ENCODE results near the gene TNFRSF12A.
"Not testable (repeated sequence)": the region's sequence is repeated elsewhere in the genome, so short reads cannot be mapped to it uniquely, and the experiment has no call there.

The TNFRSF12A gene

DNA sequence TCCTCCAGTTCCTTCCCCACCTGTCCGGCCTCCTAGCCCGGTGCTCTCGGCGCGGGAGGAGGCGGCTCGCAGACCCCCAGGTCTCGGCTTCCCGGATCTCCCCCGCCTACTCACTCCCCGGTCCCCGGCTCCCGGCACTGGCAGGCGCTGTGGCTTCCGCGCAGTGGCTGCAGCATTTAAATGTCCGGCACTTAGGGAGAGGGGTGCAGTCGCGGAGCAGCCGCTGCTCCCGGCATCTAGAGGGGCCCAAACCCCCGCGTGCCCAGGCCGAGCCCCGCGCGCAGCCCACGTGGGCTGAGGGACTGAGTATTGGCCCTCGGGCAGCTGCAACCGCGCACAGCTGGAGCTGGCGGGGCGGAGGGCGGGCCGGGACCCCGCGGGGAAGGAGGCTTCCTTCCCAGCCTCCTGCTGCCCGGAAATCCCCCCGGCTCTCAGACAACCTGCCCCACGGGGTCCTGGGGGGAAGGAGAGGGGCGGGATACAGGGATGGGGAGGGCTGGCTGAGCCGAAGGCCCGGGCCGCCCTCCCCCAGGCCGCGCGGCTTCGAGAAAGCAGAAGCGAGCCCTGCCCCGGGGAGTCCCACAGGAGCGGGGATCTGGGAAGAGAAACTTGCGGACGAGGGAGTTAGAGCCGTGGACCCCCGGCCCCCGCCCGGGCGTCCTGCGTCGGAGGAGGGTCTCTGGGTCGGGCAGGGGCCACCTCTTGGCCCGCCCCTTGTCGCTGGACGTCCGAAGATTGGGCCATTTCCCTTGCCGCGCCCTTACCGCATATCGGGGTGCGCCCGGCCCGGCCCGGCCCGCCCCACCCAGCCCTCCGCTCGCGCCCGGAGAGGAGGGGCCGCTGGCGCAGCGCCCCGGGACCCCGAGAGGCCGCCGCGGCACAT, 25.8 kb downstream of the TNFRSF12A start, which contains the start of gene MMP25:
MMP25 (plus strand) TSS at position 804 of the 883 bp plus-strand sequence. CDS start 357 bp downstream, outside the sequence.
- Histone ChIP-seq H3K9ac (peak within 1 kb of the TSS; percentile 45; the same call in 1 of the 2 replicates), H3K27me3 (peaks cover 94% of the 10 kb centered on the region), H3K4me1 (peaks cover 35% of the 10 kb centered on the region), H3K9me3 (no peaks in the 10 kb centered on the region; the same call in 1 of the 2 replicates), H3K27ac (no peak within 1 kb of the TSS), H3K4me3 (peak within 1 kb of the TSS; percentile 66), H3K4me2 (peak within 1 kb of the TSS; percentile 99), H4K20me1 (peaks cover 61% of the 10 kb centered on the region), H3K36me3 (no peaks in the 10 kb centered on the region)
- TF ChIP-seq Cebpa-rat (IDR thresholded peaks at IDR 0.05), result no peak

DNA sequence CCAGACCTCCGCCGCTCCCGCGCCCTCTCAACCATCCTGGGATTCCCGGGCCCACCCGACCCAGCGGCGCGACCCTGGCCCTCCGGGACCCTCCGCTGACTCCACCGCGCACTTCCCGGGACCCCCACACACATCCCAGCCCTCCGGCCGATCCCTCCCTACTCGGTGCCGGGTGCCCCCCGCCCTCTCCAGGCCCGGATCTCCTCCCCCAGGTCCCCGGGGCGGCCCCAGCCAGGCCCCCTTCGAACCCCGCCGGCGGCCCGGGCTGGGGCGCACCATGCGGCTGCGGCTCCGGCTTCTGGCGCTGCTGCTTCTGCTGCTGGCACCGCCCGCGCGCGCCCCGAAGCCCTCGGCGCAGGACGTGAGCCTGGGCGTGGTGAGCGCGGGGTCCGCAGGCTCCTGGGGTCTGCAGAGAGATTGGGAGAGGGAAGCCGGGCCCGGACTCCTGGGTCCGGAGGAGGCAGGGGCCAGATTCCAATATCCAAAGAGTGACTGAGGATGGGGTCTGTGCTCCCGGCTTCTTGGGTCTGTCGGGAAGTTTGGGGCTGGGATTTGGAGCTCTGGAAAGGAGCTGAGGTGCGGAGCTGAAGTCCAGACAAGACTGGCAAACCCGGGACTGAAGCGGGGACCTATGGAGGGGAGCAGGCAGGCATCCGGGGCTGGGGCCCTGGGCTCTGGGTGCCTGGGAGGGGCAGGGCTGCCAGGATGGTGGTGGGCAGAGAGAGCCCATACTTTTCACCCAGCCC, 26.6 kb downstream of the TNFRSF12A start:
- no peaks in the 10 kb centered on the region for H3K36me3 ChIP-seq
- no peak overlapping the region for H3K27ac ChIP-seq
- peak overlapping the region; percentile 66 for H3K4me3 ChIP-seq
- peak overlapping the region; percentile 99 for H3K4me2 ChIP-seq
- peaks cover 43% of the 10 kb centered on the region for H3K4me1 ChIP-seq
- no peak overlapping the region for H3K9ac ChIP-seq
- H3K9me3 ChIP-seq, result no peaks in the 10 kb centered on the region; the same call in 1 of the 2 replicates
- H3K27me3 ChIP-seq, result peaks cover 86% of the 10 kb centered on the region
- no peak for TF ChIP-seq Cebpa-rat (IDR thresholded peaks at IDR 0.05)
- peaks cover 61% of the 10 kb centered on the region for H4K20me1 ChIP-seq

DNA sequence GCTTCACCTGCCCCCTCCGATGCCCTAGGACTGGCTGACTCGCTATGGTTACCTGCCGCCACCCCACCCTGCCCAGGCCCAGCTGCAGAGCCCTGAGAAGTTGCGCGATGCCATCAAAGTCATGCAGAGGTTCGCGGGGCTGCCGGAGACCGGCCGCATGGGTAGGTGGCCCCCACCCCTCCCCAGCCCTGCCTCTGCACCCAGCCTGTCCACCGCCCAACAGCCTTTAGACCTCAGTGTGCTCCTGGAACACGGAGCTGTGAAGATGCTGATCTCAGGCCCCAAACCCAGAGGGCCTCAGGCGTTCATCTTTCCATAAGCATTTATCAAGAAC, 27.2 kb downstream of the TNFRSF12A start:
- peaks cover 81% of the 10 kb centered on the region for H3K27me3 ChIP-seq
- no peak overlapping the region; the same call in 1 of the 2 replicates for H3K4me3 ChIP-seq
- no peaks in the 10 kb centered on the region for H3K36me3 ChIP-seq
- no peaks in the 10 kb centered on the region; the same call in 1 of the 2 replicates for H3K9me3 ChIP-seq
- no peak for TF ChIP-seq Cebpa-rat (IDR thresholded peaks at IDR 0.05)
- peaks cover 47% of the 10 kb centered on the region for H3K4me1 ChIP-seq
- H3K27ac ChIP-seq, result no peak overlapping the region
- no peak overlapping the region for H3K9ac ChIP-seq
- no peak overlapping the region for H3K4me2 ChIP-seq
- H4K20me1 ChIP-seq, result peaks cover 61% of the 10 kb centered on the region

DNA sequence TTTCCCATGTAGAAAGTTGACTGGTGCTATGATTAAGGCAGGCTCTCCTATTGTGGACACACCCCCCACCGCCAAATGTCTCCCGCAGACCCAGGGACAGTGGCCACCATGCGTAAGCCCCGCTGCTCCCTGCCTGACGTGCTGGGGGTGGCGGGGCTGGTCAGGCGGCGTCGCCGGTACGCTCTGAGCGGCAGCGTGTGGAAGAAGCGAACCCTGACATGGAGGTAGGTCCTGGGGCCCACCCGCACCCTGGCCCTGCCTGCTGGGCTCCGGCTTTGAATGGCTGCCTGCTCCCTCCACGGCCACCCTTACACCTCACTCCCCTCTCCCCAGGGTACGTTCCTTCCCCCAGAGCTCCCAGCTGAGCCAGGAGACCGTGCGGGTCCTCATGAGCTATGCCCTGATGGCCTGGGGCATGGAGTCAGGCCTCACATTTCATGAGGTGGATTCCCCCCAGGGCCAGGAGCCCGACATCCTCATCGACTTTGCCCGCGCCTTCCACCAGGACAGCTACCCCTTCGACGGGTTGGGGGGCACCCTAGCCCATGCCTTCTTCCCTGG, 29.8 kb downstream of the TNFRSF12A start:
- H3K4me1 ChIP-seq, result peaks cover 64% of the 10 kb centered on the region
- peaks cover 56% of the 10 kb centered on the region for H4K20me1 ChIP-seq
- no peak for TF ChIP-seq Cebpa-rat (IDR thresholded peaks at IDR 0.05)
- H3K9ac ChIP-seq, result no peak overlapping the region
- H3K27ac ChIP-seq, result no peak overlapping the region
- H3K27me3 ChIP-seq, result peaks cover 54% of the 10 kb centered on the region
- peaks cover 6% of the 10 kb centered on the region; the same call in 1 of the 2 replicates for H3K36me3 ChIP-seq
- no peaks in the 10 kb centered on the region for H3K9me3 ChIP-seq
- H3K4me2 ChIP-seq, result peak overlapping the region; percentile 75
- H3K4me3 ChIP-seq, result no peak overlapping the region

DNA sequence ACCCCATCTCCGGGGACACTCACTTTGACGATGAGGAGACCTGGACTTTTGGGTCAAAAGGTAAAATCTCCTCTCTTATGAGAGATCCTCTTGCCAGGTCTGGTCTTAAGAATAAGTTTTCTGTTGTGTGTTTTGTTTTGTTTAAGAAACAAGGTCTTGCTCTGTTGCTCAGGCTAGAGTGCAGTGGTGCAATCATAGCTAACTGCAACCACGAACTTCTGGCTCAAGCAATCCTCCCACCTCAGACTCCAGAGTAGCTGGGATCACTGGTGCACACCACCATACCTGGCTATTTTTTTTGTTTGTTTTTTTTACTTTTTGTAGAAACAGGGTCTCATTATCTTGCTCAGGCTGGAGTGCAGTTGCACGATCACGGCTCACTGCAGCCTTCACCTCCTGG, 30.3 kb downstream of the TNFRSF12A start:
- TF ChIP-seq Cebpa-rat (IDR thresholded peaks at IDR 0.05), result 0 out of 2 replicates have a peak, but pooled peaks have one; percentile 19
- peaks cover 51% of the 10 kb centered on the region for H4K20me1 ChIP-seq
- H3K27me3 ChIP-seq, result peaks cover 49% of the 10 kb centered on the region
- no peak overlapping the region for H3K4me3 ChIP-seq
- H3K27ac ChIP-seq, result no peak overlapping the region
- H3K9me3 ChIP-seq, result no peaks in the 10 kb centered on the region
- H3K4me1 ChIP-seq, result peaks cover 64% of the 10 kb centered on the region
- peaks cover 6% of the 10 kb centered on the region; the same call in 1 of the 2 replicates for H3K36me3 ChIP-seq
- H3K9ac ChIP-seq, result no peak overlapping the region
- peak overlapping the region; percentile 75 for H3K4me2 ChIP-seq

DNA sequence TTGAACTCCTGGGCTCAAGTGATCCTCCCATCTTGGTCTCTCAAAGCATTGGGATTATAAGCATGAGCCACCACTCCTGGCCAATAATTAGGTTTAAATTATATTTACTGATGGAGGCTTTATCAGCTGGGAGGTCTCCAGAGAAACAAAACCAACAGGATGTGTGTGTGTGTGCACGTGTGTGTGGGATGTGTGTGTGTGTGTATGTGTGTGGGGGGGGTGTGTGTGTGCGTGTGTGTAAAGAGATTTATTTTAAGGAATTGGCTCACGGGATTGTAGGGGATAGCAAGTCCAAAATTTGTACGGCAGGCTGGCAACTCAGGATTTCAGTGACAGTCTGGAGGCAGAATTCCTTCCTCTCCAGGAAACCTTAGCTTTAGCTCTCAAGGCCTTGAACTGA, 30.8 kb downstream of the TNFRSF12A start:
- Histone ChIP-seq H4K20me1 (peaks cover 47% of the 10 kb centered on the region), H3K4me2 (peak overlapping the region; percentile 75), H3K27ac (no peak overlapping the region), H3K9ac (no peak overlapping the region), H3K4me1 (peaks cover 65% of the 10 kb centered on the region), H3K9me3 (no peaks in the 10 kb centered on the region), H3K27me3 (peaks cover 44% of the 10 kb centered on the region), H3K36me3 (peaks cover 6% of the 10 kb centered on the region; the same call in 1 of the 2 replicates), H3K4me3 (no peak overlapping the region)
- TF ChIP-seq Cebpa-rat (IDR thresholded peaks at IDR 0.05), result no peak

DNA sequence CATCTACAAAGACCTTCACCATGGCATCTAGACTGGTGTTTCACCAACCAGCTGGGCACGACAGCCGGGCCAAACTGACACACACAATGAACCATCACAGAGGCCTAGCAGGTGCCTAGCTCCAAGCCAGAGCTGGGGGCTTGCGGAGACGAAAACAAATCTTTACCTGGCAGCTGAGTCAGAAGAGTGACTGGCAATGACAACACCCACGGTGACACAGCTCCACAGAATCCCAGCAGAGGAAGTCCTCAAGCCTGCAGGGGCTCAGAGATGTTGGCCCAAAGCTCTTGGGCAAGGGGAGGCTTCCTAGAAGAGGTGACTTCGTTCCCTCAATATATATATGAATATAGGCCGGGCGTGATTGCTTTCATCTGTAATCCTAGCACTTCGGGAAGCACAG, 31.3 kb downstream of the TNFRSF12A start:
- Histone ChIP-seq H3K4me1 (peaks cover 65% of the 10 kb centered on the region), H3K9ac (no peak overlapping the region), H3K36me3 (peaks cover 6% of the 10 kb centered on the region; the same call in 1 of the 2 replicates), H4K20me1 (peaks cover 42% of the 10 kb centered on the region), H3K4me2 (peak overlapping the region; percentile 75), H3K27ac (no peak overlapping the region), H3K9me3 (no peaks in the 10 kb centered on the region), H3K4me3 (no peak overlapping the region), H3K27me3 (peaks cover 39% of the 10 kb centered on the region)
- TF ChIP-seq Cebpa-rat (IDR thresholded peaks at IDR 0.05), result no peak

DNA sequence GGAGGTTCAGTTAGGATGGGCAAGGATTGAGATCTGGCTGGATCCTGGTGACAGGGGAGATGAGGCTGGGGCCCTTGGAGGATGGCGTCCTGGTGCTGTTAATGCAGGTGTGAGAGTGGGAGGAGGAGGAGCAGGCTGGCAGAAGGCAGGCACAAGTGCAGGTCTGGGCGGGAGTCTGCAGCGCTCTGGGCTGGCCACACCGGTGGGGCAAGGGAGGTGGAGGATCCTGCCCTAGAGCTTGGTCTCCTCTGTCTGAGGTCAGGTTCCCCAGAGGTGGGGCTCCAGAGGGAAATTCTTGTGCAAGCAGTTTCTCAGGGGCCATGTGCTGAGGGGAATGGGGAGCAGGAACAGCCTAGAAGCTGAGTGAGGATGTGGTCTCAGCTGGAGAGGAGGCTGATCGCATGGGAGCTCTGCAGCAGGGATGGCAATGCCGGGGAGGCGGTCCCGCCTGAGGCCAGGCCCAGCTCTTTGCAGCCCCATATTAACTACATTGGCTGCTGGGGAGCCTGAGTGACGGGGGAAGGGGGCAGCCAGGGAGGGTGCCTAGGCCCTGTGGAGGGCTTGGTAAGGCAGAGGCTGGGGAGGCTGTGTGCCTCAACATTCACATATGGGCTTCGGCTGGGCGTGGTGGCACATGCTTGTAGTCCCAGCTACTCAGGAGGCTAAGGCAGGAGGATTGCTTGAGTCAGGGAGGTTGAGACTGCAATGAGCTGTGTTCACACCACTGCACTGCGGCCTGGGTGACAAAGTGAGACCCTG, 32.6 kb downstream of the TNFRSF12A start:
- H3K4me3 ChIP-seq, H3K36me3 ChIP-seq, H3K4me2 ChIP-seq, H3K27ac ChIP-seq, H3K9ac ChIP-seq, H3K9me3 ChIP-seq: not testable (repeated sequence)
- Histone ChIP-seq H3K4me1 (peaks cover 72% of the 10 kb centered on the region), H4K20me1 (peaks cover 42% of the 10 kb centered on the region), H3K27me3 (peaks cover 27% of the 10 kb centered on the region)

DNA sequence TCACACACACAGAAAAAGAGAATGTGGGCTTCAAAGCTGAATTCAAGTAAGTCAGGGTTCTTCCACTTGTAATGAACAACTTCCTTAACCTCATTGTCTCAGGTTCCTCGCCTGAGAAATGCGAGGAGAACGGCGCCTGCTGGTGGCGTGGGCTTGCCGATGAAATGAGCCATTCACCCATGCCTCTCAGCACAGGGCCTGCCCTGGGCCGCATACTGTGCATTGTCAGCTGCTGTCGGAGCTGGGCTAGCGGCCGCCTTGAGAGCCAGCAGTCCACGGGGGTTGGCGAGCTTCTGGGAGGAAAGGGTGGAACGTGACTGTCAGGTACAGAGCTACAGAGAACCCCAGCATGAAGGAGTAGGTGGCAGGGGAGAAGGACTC, 33.2 kb downstream of the TNFRSF12A start:
- Histone ChIP-seq H3K27me3 (peaks cover 21% of the 10 kb centered on the region), H3K4me1 (peaks cover 78% of the 10 kb centered on the region), H4K20me1 (peaks cover 42% of the 10 kb centered on the region)
- not testable (repeated sequence) for H3K36me3 ChIP-seq, H3K9me3 ChIP-seq, H3K27ac ChIP-seq, H3K9ac ChIP-seq, H3K4me2 ChIP-seq, H3K4me3 ChIP-seq
